GM12892 (cell line): ENCODE results near the gene ATRN.

Experiments used
- POLR2A ChIP-seq: IDR thresholded peaks from 2 replicates; pipeline ENCODE4 v1.6.1; 2011; ENCODE audit warnings: low read depth, low read length, control low read depth
- POLR2AphosphoS5 ChIP-seq: IDR thresholded peaks from 2 replicates; pipeline ENCODE4 v1.6.1; 2011; ENCODE audit warnings: low read depth, low read length, control low read depth
- TAF1 ChIP-seq: IDR thresholded peaks from 2 replicates; pipeline ENCODE4 v1.6.1; 2011; ENCODE audit warnings: low read depth, mild to moderate bottlenecking, control low read depth, low read length, borderline replicate concordance

DNA sequence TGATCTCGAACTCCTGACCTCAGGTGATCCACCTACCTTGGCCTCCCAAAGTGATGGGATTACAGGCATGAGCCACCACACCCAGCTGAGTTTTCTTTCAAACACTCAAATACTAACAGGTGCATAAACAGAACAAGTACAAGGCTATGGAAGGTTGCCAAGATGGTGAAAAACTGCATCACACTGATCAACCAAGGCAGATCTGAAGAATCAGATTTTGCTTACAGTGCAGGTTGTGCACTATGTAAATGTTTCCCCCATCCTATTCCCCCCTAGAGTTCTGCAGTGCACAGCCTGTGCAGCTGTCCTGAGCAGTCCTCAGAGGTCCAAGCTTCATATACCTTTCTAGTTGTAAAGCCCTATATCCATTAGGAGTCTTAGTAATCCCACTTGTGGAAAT, 119.3 kb downstream of the ATRN start:
- TF ChIP-seq POLR2A (no peak), POLR2AphosphoS5 (no peak), TAF1 (no peak)
